Tibial artery (tissue), 4 donors: ENCODE data around the gene PDE12.

ENCODE experiments used
- DNase-seq, 2 donors: peaks; one replicate each; pipeline ENCODE4 v3.0.0-alpha.2; 2019
- H3K27ac ChIP-seq, 2 donors: fragments of 200-600 bp; sonication (generic) in 1 of 2; 1 replicate in 1 of 2; 2 replicates in 1 of 2; pipeline ENCODE4 v1.5.1; 2018 to 2019; ENCODE audit warnings: mild to moderate bottlenecking in 1 of 2
- H3K27me3 ChIP-seq, 2 donors: fragments of 200-600 bp; sonication (generic) in 1 of 2; one replicate each; pipeline versions ENCODE4 v1.5.1 to v1.6.0; 2016 to 2019
- H3K36me3 ChIP-seq, 3 donors: fragments of 200-600 bp; sonication (generic) in 2 of 3; one replicate each; pipeline ENCODE4 v1.5.1; 2016 to 2019; ENCODE audit warnings: mild to moderate bottlenecking in 2 of 3
- H3K4me1 ChIP-seq, 4 donors: fragments of 200-600 bp; sonication (generic) in 2 of 4; 1 replicate in 3 of 4; 2 replicates in 1 of 4; pipeline ENCODE4 v1.5.1; 2016 to 2019
- H3K4me3 ChIP-seq, 2 donors: fragments of 200-600 bp; sonication (generic) in 1 of 2; 1 replicate in 1 of 2; 2 replicates in 1 of 2; pipeline ENCODE4 v1.5.1; 2018 to 2019; ENCODE audit warnings: mild to moderate bottlenecking in 2 of 2
- H3K9me3 ChIP-seq, 3 donors: fragments of 200-600 bp; sonication (generic) in 1 of 3; one replicate each; pipeline ENCODE4 v1.5.1; 2016 to 2019
- intact Hi-C: fragments of 100-400 bp; cut with DNase I; formaldehyde crosslinking; loops from one replicate; pipeline ENCODE4 v1.15.0; 2023; ENCODE audit warnings: low total_unique reads
- TF ChIP-seq, protein P1 (sequence below), 2 experiments: fragments of 200-600 bp in 1 of 2; fragments of 450-650 bp in 1 of 2; IDR thresholded peaks; one replicate each; pipeline ENCODE4 v1.5.1; 2017 to 2019; ENCODE audit warnings: antibody characterized with exemption in 2 of 2, mild to moderate bottlenecking in 1 of 2, moderate library complexity in 1 of 2

PDE12 gene

DNA sequence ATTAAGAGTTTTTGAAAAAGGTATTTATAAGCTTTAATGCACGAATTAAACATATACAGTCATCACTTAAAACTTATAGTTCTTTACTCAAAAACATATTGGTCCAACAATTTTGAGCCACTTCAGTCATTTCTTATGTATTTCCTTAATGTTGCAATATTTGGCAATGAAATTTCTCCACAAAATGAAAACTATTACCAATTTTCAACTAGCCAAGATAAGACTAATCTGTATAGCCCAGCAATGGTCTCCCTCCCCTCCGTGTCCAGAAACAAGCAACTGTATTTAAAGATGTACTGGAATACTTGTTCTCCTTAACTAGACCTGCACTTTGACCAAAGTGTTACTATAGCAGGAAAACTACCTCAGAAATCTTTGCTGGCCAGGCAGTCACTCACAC lies 31.8 kb downstream of the PDE12 start:
- Histone ChIP-seq H3K27ac (no peak overlapping the region), H3K36me3 (peaks cover 0 to 7% (median 4%) of the 10 kb centered on the region in 3 donors), H3K27me3 (no peaks in the 10 kb centered on the region), H3K4me1 (peaks cover 0 to 82% (median 21%) of the 10 kb centered on the region in 4 donors), H3K9me3 (no peaks in the 10 kb centered on the region), H3K4me3 (no peak overlapping the region)
- TF ChIP-seq, protein P1, sequence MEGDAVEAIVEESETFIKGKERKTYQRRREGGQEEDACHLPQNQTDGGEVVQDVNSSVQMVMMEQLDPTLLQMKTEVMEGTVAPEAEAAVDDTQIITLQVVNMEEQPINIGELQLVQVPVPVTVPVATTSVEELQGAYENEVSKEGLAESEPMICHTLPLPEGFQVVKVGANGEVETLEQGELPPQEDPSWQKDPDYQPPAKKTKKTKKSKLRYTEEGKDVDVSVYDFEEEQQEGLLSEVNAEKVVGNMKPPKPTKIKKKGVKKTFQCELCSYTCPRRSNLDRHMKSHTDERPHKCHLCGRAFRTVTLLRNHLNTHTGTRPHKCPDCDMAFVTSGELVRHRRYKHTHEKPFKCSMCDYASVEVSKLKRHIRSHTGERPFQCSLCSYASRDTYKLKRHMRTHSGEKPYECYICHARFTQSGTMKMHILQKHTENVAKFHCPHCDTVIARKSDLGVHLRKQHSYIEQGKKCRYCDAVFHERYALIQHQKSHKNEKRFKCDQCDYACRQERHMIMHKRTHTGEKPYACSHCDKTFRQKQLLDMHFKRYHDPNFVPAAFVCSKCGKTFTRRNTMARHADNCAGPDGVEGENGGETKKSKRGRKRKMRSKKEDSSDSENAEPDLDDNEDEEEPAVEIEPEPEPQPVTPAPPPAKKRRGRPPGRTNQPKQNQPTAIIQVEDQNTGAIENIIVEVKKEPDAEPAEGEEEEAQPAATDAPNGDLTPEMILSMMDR (IDR thresholded peaks at IDR 0.05): no peak
- DNase-seq: no peak
- intact Hi-C loops: no loop called here

DNA sequence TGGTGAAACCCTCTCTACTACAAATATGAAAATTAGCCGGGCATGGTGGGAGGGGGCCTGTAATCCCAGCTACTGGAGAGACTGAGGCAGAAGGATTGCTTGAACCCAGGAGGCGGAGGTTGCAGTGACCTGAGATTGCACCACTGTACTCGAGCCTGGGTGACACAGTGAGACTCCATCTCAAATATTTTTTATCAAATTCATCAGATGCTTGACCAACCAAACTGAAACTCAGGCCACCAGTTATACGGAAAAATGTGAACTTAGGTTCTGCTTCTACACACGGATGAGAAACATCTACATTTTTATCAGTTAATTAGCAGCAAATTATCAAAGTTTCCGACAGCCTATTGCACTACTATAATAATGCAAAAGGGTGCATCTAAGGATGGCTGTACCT lies 36.2 kb downstream of the PDE12 start:
- Histone ChIP-seq H3K27me3 (no peaks in the 10 kb centered on the region), H3K4me1 (peaks cover 0 to 73% (median 31%) of the 10 kb centered on the region in 4 donors), H3K36me3 (no peaks in the 10 kb centered on the region), H3K27ac (no peak overlapping the region), H3K9me3 (no peaks in the 10 kb centered on the region), H3K4me3 (no peak overlapping the region)
- intact Hi-C loops: no loop called here
- TF ChIP-seq, protein P1 (IDR thresholded peaks at IDR 0.05): no peak
- no peak for DNase-seq

DNA sequence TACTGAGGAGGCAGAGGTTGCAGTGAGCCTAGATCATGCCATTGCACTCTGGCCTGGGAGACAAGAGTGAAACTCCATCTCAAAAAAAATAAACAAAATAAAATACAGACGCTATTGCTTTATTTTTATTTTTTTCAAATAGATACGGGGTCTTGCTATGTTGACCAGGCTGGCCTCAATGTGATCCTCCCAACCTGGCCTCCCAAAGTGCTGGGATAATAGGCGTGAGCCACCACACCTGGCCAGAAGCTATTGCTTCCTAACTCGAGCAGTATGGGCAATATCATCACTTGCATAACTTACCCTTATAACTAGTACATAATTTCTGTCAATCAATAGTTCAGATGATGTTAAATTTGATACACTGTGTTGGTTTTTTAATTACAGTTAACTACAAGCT lies 38.1 kb downstream of the PDE12 start:
- TF ChIP-seq, protein P1 (IDR thresholded peaks at IDR 0.05): no peak
- no peak for DNase-seq
- no peaks in the 10 kb centered on the region for H3K9me3 ChIP-seq
- H3K4me3 ChIP-seq: peak overlapping the region; percentile 1 to 85
- peak overlapping the region; percentile 1 to 96 for H3K27ac ChIP-seq
- H3K36me3 ChIP-seq: no peaks in the 10 kb centered on the region
- H3K27me3 ChIP-seq: no peaks in the 10 kb centered on the region
- H3K4me1 ChIP-seq: peaks cover 0 to 64% (median 36%) of the 10 kb centered on the region in 4 donors
- intact Hi-C loops: no loop called here

DNA sequence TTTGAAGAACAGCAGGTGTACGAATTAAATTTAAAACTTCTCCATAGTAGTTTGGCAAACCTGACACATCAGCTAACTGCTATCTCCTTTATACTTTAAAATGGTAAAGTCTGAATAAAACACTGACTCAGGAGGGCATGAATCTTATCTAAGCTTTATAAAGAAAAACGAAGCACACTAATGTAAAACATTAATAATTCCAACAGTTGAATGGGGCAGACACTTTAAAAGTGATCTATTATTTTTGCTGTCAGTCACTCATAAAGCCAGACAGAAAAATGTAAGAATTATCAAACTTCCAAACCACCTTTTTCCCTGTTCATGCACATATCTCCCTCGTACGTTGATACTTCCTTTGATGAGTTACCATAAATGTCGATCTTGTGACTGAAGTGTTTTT lies 38.5 kb downstream of the PDE12 start:
- intact Hi-C loops: no loop called here
- no peaks in the 10 kb centered on the region for H3K27me3 ChIP-seq
- no peak for DNase-seq
- TF ChIP-seq, protein P1 (IDR thresholded peaks at IDR 0.05): no peak
- H3K4me1 ChIP-seq: peaks cover 0 to 61% (median 38%) of the 10 kb centered on the region in 4 donors
- peak overlapping the region in 1 of 2 donors; percentile 96 for H3K27ac ChIP-seq
- H3K4me3 ChIP-seq: peak overlapping the region; percentile 62 to 85
- H3K9me3 ChIP-seq: no peaks in the 10 kb centered on the region
- H3K36me3 ChIP-seq: no peaks in the 10 kb centered on the region

DNA sequence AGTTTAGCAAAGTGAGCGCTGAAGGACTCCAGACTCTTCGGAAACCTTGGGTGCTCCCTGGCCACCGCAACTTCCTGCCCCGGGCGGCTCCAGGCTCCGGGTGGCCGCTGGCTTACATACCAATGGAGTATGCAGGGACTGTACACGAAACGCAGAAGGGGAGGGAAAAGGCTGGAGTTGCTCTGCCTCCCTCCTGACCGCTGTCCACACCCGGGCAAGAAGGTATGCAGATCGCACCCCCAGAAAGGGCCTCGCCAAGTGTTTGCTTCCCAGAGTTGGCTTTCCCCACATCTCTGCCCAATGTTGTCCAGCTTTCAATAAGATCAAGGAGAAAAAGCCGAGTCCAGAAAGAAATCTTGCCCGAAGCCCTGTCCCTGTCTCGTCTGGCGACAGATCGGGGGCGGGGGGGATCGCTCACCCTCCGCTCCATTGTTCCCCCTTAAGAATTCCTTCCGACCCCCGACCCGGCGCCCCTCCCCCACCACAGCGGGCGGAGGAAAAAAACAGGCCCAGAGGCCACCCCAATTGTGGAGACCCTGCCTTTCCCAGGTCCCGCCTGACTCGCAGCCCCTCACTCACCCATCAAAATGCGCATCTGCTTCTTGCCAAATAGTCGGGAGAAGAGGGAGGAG lies 40.5 kb downstream of the PDE12 start:
- peak overlapping the region; percentile 62 to 85 for H3K4me3 ChIP-seq
- H3K27ac ChIP-seq: peak overlapping the region; percentile 93 to 96
- H3K36me3 ChIP-seq: no peaks in the 10 kb centered on the region
- H3K27me3 ChIP-seq: no peaks in the 10 kb centered on the region
- DNase-seq: peak; percentile 84 to 90
- H3K4me1 ChIP-seq: peaks cover 0 to 55% (median 38%) of the 10 kb centered on the region in 4 donors
- H3K9me3 ChIP-seq: no peaks in the 10 kb centered on the region
- intact Hi-C loops: loop anchor here (1.0 to 5.0 kb wide), 3 partner anchors 39 to 161 kb away; partner anchors contain the start of genes PDE12 and SLMAP
- TF ChIP-seq, protein P1 (IDR thresholded peaks at IDR 0.05): no peak
